ENCODE measurements around the gene TMEM61. TPM values are rescaled to one million over a fixed set of nuclear protein-coding genes. Genes with fewer than 3 reads are reported as not detected.

The TMEM61 gene
- total RNA-seq, 1 donor from 2014 or later = not detected

GRCh38 chr1:55000110-55001085 lies 20.0 kb downstream of the TMEM61 start:
- no peak for ATAC-seq (ENCODE audit: low read depth)
- H3K27me3 Mint-ChIP-seq = peaks cover 35% of the 10 kb centered on the region
- CTCF ChIA-PET = no interaction called here
- POLR2A ChIA-PET = no interaction called here
- H3K27ac Mint-ChIP-seq = no peak overlapping the region
- no peaks in the 10 kb centered on the region for H3K36me3 Mint-ChIP-seq (ENCODE audit: low read depth)
- H3K9me3 Mint-ChIP-seq = no peaks in the 10 kb centered on the region
- intact Hi-C loops (cut with micrococcal nuclease) = no loop called here
- no peak for DNase-seq
- H3K4me1 Mint-ChIP-seq = peaks cover 14% of the 10 kb centered on the region
- H3K4me3 Mint-ChIP-seq = no peak overlapping the region
- TF ChIP-seq CTCF (IDR thresholded peaks at IDR 0.05) = no peak

- ChIA-PET CTCF (no interaction called here), POLR2A (no interaction called here)
- Mint-ChIP-seq H3K9me3 (no peaks in the 10 kb centered on the region), H3K36me3 (ENCODE audit: low read depth) (no peaks in the 10 kb centered on the region), H3K27ac (no peak overlapping the region), H3K4me1 (peaks cover 8% of the 10 kb centered on the region), H3K27me3 (peaks cover 26% of the 10 kb centered on the region), H3K4me3 (no peak overlapping the region)
- no peak for ATAC-seq (ENCODE audit: low read depth)
- intact Hi-C loops (cut with micrococcal nuclease) = no loop called here
- no peak for DNase-seq
- no peak for TF ChIP-seq CTCF (IDR thresholded peaks at IDR 0.05)
Measured at GRCh38 chr1:55001311-55001710, 20.9 kb downstream of the TMEM61 start.

- POLR2A ChIA-PET = no interaction called here
- no peaks in the 10 kb centered on the region for H3K36me3 Mint-ChIP-seq (ENCODE audit: low read depth)
- H3K27ac Mint-ChIP-seq = no peak overlapping the region
- H3K27me3 Mint-ChIP-seq = peaks cover 15% of the 10 kb centered on the region
- intact Hi-C loops (cut with micrococcal nuclease) = no loop called here
- H3K9me3 Mint-ChIP-seq = no peaks in the 10 kb centered on the region
- DNase-seq (no peak), ATAC-seq (ENCODE audit: low read depth) (no peak)
- no peak for TF ChIP-seq CTCF (IDR thresholded peaks at IDR 0.05)
- H3K4me3 Mint-ChIP-seq = no peak overlapping the region
- H3K4me1 Mint-ChIP-seq = no peaks in the 10 kb centered on the region
- CTCF ChIA-PET = interaction anchor here (1.2 to 1.3 kb wide), 2 partner anchors 12 to 52 kb away, joined by 3 to 4 read pairs; no protein-coding TSS in a partner anchor
Measured at GRCh38 chr1:55002686-55003085, 22.3 kb downstream of the TMEM61 start.

GRCh38 chr1:55005351-55006140 lies 25.1 kb downstream of the TMEM61 start:
- ChIA-PET POLR2A (no interaction called here), CTCF (no interaction called here)
- intact Hi-C loops (cut with micrococcal nuclease) = no loop called here
- Mint-ChIP-seq H3K4me3 (no peak overlapping the region), H3K9me3 (no peaks in the 10 kb centered on the region), H3K4me1 (no peaks in the 10 kb centered on the region), H3K27me3 (peaks cover 2% of the 10 kb centered on the region), H3K27ac (no peak overlapping the region), H3K36me3 (ENCODE audit: low read depth) (no peaks in the 10 kb centered on the region)
- DNase-seq = no peak
- ATAC-seq (ENCODE audit: low read depth) = no peak
- no peak for TF ChIP-seq CTCF (IDR thresholded peaks at IDR 0.05)

DNA sequence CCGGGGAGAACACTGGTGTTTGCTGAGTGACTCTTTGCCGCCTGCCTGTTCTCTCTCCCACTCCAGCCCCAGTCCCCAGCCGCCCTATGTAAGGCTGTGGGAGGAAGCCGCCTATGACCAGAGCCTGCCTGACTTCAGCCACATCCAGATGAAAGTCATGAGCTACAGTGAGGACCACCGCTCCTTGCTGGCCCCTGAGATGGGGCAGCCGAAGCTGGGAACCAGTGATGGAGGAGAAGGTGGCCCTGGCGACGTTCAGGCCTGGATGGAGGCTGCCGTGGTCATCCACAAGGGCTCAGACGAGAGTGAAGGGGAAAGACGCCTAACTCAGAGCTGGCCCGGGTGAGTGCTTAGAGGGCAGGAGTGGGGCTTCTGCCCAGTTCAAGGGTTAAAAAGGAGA lies 26.5 kb downstream of the TMEM61 start:
- Mint-ChIP-seq H3K36me3 (ENCODE audit: low read depth) (no peaks in the 10 kb centered on the region), H3K4me3 (no peak overlapping the region), H3K9me3 (no peaks in the 10 kb centered on the region), H3K4me1 (no peaks in the 10 kb centered on the region), H3K27me3 (no peaks in the 10 kb centered on the region), H3K27ac (no peak overlapping the region)
- ChIA-PET CTCF (no interaction called here), POLR2A (no interaction called here)
- intact Hi-C loops (cut with micrococcal nuclease) = no loop called here
- ATAC-seq (ENCODE audit: low read depth) (no peak), DNase-seq (no peak)
- TF ChIP-seq CTCF (IDR thresholded peaks at IDR 0.05) = no peak
